NCI-H1436 treated with DMSO at 0.1 percent for 48 hours (cell line): Measurements from ENCODE around the gene BICRA.

Source experiments
- DNase-seq: peaks from one replicate; lab custom pipeline; 2025; lab: John Stamatoyannopoulos, UW

BICRA gene

DNA sequence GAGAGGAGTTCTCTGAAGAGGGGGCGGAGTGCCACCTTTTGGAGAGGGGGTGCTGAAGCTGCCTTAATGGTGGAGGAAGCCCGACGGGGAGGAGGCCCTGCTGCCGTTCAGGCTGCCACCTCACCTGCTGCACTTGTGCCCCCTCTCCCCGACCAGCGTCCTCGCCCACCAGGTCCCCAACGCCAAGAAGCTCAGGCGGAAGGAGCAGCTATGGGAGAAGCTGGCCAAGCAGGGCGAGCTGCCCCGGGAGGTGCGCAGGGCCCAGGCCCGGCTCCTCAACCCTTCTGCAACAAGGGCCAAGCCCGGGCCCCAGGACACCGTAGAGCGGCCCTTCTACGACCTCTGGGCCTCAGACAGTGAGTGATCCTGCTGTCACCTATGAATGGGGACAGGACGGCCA is 141.8 kb downstream of the BICRA start:
- DNase-seq = no peak

DNA sequence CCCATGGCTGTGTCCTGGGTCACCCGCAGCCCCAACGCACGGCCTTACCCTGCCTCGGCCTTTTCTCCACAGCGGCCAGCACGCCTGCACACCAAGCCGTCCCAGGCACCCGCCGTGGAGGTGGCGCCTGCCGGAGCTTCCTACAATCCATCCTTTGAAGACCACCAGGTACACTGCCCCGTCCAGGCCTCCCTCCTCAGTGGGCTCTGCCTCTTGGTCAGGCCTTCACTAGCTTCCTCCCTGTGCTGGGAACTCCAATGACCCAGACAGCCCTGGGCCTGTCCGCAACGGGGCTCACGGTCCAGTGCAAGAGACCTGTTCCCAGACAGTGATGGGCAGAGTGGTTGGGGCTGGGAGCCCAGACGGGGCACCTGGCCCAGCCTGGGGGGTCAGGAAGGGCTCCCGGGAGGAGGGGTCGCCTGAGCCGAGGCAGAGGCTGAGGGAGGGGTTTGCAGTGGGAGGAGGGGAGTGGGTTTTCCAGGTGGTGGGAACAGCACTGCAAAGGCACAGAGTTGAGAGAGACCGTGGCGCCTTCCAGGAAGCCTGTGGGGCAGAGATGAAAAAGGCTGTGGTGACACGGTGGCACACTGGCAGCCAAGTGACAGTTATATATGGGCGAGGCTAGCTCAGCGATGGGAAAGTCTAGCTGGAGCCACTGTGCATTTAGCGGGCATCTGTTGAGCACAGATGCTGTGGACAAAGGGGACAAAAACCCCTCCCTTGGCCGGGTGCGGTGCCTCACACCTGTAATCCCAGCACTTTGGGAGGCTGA is 143.7 kb downstream of the BICRA start:
- no peak for DNase-seq
